ENCODE data around the gene MYO5A. TPM values are rescaled to one million over a fixed set of nuclear protein-coding genes. Genes with fewer than 3 reads are reported as not detected.

The MYO5A gene
- total and polyA plus RNA-seq, 2 donors (not counting 3 experiments of a cell fraction or from before 2014, with no cell fraction given) = 31.9 to 91.9 TPM

DNA sequence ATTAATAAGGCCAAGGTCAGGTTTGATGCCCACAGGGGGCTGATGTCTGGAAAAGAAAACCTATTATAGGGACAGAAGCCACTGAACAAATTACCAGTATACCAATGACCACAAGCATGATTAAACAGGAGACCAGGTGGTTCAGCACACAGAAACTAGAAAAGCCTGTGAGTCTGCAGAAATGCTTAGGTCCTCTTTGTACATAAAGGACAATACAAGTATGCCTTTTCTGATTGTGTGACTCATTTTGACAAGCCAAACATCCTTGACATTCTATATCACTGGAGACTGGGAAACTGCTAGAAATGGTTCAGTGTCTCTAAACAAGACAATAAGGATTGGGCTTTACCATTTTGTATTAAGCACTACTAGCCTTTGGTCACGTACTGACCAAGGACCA, 119.9 kb downstream of the MYO5A start:
- H3K27ac ChIP-seq (ENCODE audit: insufficient read depth, low read depth, low read length) = no peak overlapping the region
- H3K4me3 ChIP-seq (replicated peaks in 1 of 3; ENCODE audit: insufficient read depth in 1 of 3, low read depth in 1 of 3, low read length in 3 of 3) = no peak overlapping the region
- peaks cover 0 to 3% of the 10 kb centered on the region in 2 experiments for H3K36me3 ChIP-seq (ENCODE audit: control insufficient read depth in 2 of 2, extremely low read depth in 1 of 2, insufficient read depth in 2 of 2, low read length in 2 of 2)
- FAIRE-seq = peak; percentile 81
- no peaks in the 10 kb centered on the region for H3K9me1 ChIP-seq (replicated peaks; ENCODE audit: control insufficient read depth, extremely low read depth, insufficient read depth, low read length)
- H2AFZ ChIP-seq (ENCODE audit: low read depth, low read length) = no peak overlapping the region
- peaks cover 1% of the 10 kb centered on the region for H3K79me2 ChIP-seq (ENCODE audit: control insufficient read depth, insufficient read depth, low read length)
- peaks cover 10% of the 10 kb centered on the region for H3K4me1 ChIP-seq (ENCODE audit: control insufficient read depth, extremely low read depth, insufficient read depth, low read length)
- TF ChIP-seq MYC (IDR thresholded peaks at IDR 0.05; ENCODE audit: low read depth, low read length) (no peak), FOS (IDR thresholded peaks at IDR 0.05; ENCODE audit: borderline replicate concordance, insufficient read depth, low read length) (peak; percentile 53), JUN (IDR thresholded peaks at IDR 0.05; ENCODE audit: borderline replicate concordance, insufficient read depth, insufficient read length, low read depth) (peak; percentile 42)
- H3K27me3 ChIP-seq (ENCODE audit: control insufficient read depth in 2 of 2, insufficient read depth in 2 of 2, low read length in 2 of 2) = no peaks in the 10 kb centered on the region
- POLR2A ChIA-PET = no interaction called here
- BruUV-seq (replicated peaks) = no TSS peak
- no peak overlapping the region for H3K9ac ChIP-seq (replicated peaks; ENCODE audit: extremely low read depth, insufficient read depth, low read length)
- CTCF ChIA-PET = interaction anchor here (1.2 to 1.4 kb wide), 2 partner anchors 55 to 327 kb away, joined by 3 read pairs; no protein-coding TSS in a partner anchor
- dilution Hi-C loops (cut with MboI; ENCODE audit: extremely low pct_ligation_motif_present, low sequenced_read_pairs) (no loop called here), intact Hi-C loops (cut with micrococcal nuclease) (no loop called here)
- DNase-seq (ENCODE audit: low read depth, low spot score) = peak; percentile 67
- H3K4me2 ChIP-seq (ENCODE audit: insufficient read depth, low read length) = peak overlapping the region; percentile 22
- no peaks in the 10 kb centered on the region for H3K9me3 ChIP-seq (replicated peaks; ENCODE audit: control insufficient read depth, insufficient read depth, low read length)
- H4K20me1 ChIP-seq (replicated peaks; ENCODE audit: control insufficient read depth, extremely low read depth, insufficient read depth, low read length) = no peaks in the 10 kb centered on the region

DNA sequence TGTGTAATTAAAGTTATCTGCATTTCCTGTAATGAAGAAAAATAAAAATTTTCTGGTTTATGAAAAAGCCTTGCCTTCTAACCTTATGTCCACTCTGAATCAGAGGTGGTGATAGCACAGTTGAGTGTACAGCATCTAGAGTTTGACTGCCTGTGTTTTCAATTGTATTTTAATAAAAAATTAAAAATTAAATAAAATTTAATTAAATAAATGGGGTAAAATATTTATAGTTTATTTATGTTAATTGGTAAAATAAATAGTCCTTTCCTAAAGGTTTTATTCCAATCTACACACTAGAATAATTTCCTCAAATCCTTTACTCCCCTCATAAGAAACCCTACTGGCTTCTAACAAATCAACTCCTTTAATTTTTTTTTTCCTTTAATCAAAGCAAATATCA, 121.3 kb downstream of the MYO5A start:
- DNase-seq (ENCODE audit: low read depth, low spot score) (no peak), FAIRE-seq (no peak)
- ChIA-PET POLR2A (no interaction called here), CTCF (interaction anchor here (0.7 to 1.9 kb wide), 8 partner anchors 8 to 328 kb away, joined by 3 to 4 read pairs (median 3); no protein-coding TSS in a partner anchor)
- Histone ChIP-seq H4K20me1 (replicated peaks; ENCODE audit: control insufficient read depth, extremely low read depth, insufficient read depth, low read length) (no peaks in the 10 kb centered on the region), H3K27me3 (ENCODE audit: control insufficient read depth in 2 of 2, insufficient read depth in 2 of 2, low read length in 2 of 2) (no peaks in the 10 kb centered on the region), H3K9ac (replicated peaks; ENCODE audit: extremely low read depth, insufficient read depth, low read length) (no peak overlapping the region), H3K79me2 (ENCODE audit: control insufficient read depth, insufficient read depth, low read length) (no peaks in the 10 kb centered on the region), H3K9me3 (replicated peaks; ENCODE audit: control insufficient read depth, insufficient read depth, low read length) (no peaks in the 10 kb centered on the region), H3K27ac (ENCODE audit: insufficient read depth, low read depth, low read length) (no peak overlapping the region), H3K4me3 (replicated peaks in 1 of 3; ENCODE audit: insufficient read depth in 1 of 3, low read depth in 1 of 3, low read length in 3 of 3) (no peak overlapping the region), H3K4me2 (ENCODE audit: insufficient read depth, low read length) (no peak overlapping the region), H3K9me1 (replicated peaks; ENCODE audit: control insufficient read depth, extremely low read depth, insufficient read depth, low read length) (no peaks in the 10 kb centered on the region), H3K4me1 (ENCODE audit: control insufficient read depth, extremely low read depth, insufficient read depth, low read length) (peaks cover 9% of the 10 kb centered on the region), H3K36me3 (ENCODE audit: control insufficient read depth in 2 of 2, extremely low read depth in 1 of 2, insufficient read depth in 2 of 2, low read length in 2 of 2) (peaks cover 0 to 3% of the 10 kb centered on the region in 2 experiments), H2AFZ (ENCODE audit: low read depth, low read length) (no peak overlapping the region)
- dilution Hi-C loops (cut with MboI; ENCODE audit: extremely low pct_ligation_motif_present, low sequenced_read_pairs) (no loop called here), intact Hi-C loops (cut with micrococcal nuclease) (no loop called here)
- TF ChIP-seq, protein P1, sequence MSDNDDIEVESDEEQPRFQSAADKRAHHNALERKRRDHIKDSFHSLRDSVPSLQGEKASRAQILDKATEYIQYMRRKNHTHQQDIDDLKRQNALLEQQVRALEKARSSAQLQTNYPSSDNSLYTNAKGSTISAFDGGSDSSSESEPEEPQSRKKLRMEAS (IDR thresholded peaks at IDR 0.05; ENCODE audit: insufficient read depth, insufficient read length) = no peak
- no peak for TF ChIP-seq FOS (IDR thresholded peaks at IDR 0.05; ENCODE audit: borderline replicate concordance, insufficient read depth, low read length)
- no peak for TF ChIP-seq JUN (IDR thresholded peaks at IDR 0.05; ENCODE audit: borderline replicate concordance, insufficient read depth, insufficient read length, low read depth)
- TF ChIP-seq EZH2 (IDR thresholded peaks at IDR 0.05; ENCODE audit: borderline replicate concordance, low read depth, low read length, severe bottlenecking) = no peak
- no peak for TF ChIP-seq MYC (IDR thresholded peaks at IDR 0.05; ENCODE audit: low read depth, low read length)
- TF ChIP-seq, protein P2, sequence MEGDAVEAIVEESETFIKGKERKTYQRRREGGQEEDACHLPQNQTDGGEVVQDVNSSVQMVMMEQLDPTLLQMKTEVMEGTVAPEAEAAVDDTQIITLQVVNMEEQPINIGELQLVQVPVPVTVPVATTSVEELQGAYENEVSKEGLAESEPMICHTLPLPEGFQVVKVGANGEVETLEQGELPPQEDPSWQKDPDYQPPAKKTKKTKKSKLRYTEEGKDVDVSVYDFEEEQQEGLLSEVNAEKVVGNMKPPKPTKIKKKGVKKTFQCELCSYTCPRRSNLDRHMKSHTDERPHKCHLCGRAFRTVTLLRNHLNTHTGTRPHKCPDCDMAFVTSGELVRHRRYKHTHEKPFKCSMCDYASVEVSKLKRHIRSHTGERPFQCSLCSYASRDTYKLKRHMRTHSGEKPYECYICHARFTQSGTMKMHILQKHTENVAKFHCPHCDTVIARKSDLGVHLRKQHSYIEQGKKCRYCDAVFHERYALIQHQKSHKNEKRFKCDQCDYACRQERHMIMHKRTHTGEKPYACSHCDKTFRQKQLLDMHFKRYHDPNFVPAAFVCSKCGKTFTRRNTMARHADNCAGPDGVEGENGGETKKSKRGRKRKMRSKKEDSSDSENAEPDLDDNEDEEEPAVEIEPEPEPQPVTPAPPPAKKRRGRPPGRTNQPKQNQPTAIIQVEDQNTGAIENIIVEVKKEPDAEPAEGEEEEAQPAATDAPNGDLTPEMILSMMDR (IDR thresholded peaks at IDR 0.05; ENCODE audit: extremely low read depth in 1 of 2, insufficient read depth in 1 of 2, low read depth in 1 of 2, low read length in 2 of 2) = no peak
- TF ChIP-seq GATA2 (IDR thresholded peaks at IDR 0.05; ENCODE audit: insufficient read depth, insufficient read length, low read depth, low read length) = no peak
- no peak for TF ChIP-seq POLR2A (IDR thresholded peaks at IDR 0.05; ENCODE audit: low read depth, low read length)
- no peak for TF ChIP-seq POLR2AphosphoS5 (IDR thresholded peaks at IDR 0.05; ENCODE audit: insufficient read depth, low read depth, low read length)
- BruUV-seq (replicated peaks) = no TSS peak

All from endothelial cell of umbilical vein (primary cell).